Measurements from ENCODE around the gene SLC22A15.

SLC22A15 gene

GRCh38 chr1:115976062-115976920 is at the start of gene SLC22A15:
Gene SLC22A15, plus strand, starts transcription at chr1:115976513. Its CDS starts 115 bp downstream, at chr1:115976628.
- Histone ChIP-seq H3K36me3 (ENCODE audit: insufficient read depth, low read length) (no peaks in the 10 kb centered on the region), H3K9ac (ENCODE audit: insufficient read length) (no peak within 1 kb of the TSS), H3K4me3 (no peak within 1 kb of the TSS), H3K27ac (no peak within 1 kb of the TSS), H3K9me3 (ENCODE audit: low read depth, low read length) (no peaks in the 10 kb centered on the region)
- TF ChIP-seq EZH2 (IDR thresholded peaks at IDR 0.05) (no peak), POLR2AphosphoS5 (IDR thresholded peaks at IDR 0.05; ENCODE audit: borderline replicate concordance, low read depth, low read length) (no peak), FOXP2 (optimal IDR thresholded peaks at IDR 0.05; ENCODE audit: control extremely low read depth, extremely low read length, insufficient read depth) (no peak)
- no peak for DNase-seq (ENCODE audit: low read depth, low spot score)

GRCh38 chr1:115927971-115928370 is 48.3 kb upstream of the SLC22A15 start:
- Histone ChIP-seq H3K4me3 (no peak overlapping the region), H3K27ac (no peak overlapping the region), H3K9ac (ENCODE audit: insufficient read length) (no peak overlapping the region), H3K36me3 (ENCODE audit: insufficient read depth, low read length) (no peaks in the 10 kb centered on the region), H3K9me3 (ENCODE audit: low read depth, low read length) (no peaks in the 10 kb centered on the region; the same call in 1 of the 2 replicates)
- TF ChIP-seq FOXP2 (optimal IDR thresholded peaks at IDR 0.05; ENCODE audit: control extremely low read depth, extremely low read length, insufficient read depth) (no peak), POLR2AphosphoS5 (IDR thresholded peaks at IDR 0.05; ENCODE audit: borderline replicate concordance, low read depth, low read length) (no peak), EZH2 (IDR thresholded peaks at IDR 0.05) (no peak)
- DNase-seq (ENCODE audit: low read depth, low spot score): no peak

- DNase-seq (ENCODE audit: low read depth, low spot score): peak; percentile 52
- Histone ChIP-seq H3K9me3 (ENCODE audit: low read depth, low read length) (no peaks in the 10 kb centered on the region; the same call in 1 of the 2 replicates), H3K9ac (ENCODE audit: insufficient read length) (peak overlapping the region; percentile 64), H3K36me3 (ENCODE audit: insufficient read depth, low read length) (no peaks in the 10 kb centered on the region), H3K4me3 (peak overlapping the region; percentile 34), H3K27ac (peak overlapping the region; percentile 96)
- TF ChIP-seq POLR2AphosphoS5 (IDR thresholded peaks at IDR 0.05; ENCODE audit: borderline replicate concordance, low read depth, low read length) (no peak), FOXP2 (optimal IDR thresholded peaks at IDR 0.05; ENCODE audit: control extremely low read depth, extremely low read length, insufficient read depth) (no peak), EZH2 (IDR thresholded peaks at IDR 0.05) (no peak)
Observed at GRCh38 chr1:115929881-115930280, 46.4 kb upstream of the SLC22A15 start.

GRCh38 chr1:115933625-115934024 is 42.7 kb upstream of the SLC22A15 start:
- Histone ChIP-seq H3K9ac (ENCODE audit: insufficient read length) (no peak overlapping the region), H3K9me3 (ENCODE audit: low read depth, low read length) (no peaks in the 10 kb centered on the region; the same call in 1 of the 2 replicates), H3K4me3 (no peak overlapping the region), H3K36me3 (ENCODE audit: insufficient read depth, low read length) (no peaks in the 10 kb centered on the region), H3K27ac (no peak overlapping the region)
- no peak for DNase-seq (ENCODE audit: low read depth, low spot score)
- no peak for TF ChIP-seq EZH2 (IDR thresholded peaks at IDR 0.05)
- TF ChIP-seq FOXP2 (optimal IDR thresholded peaks at IDR 0.05; ENCODE audit: control extremely low read depth, extremely low read length, insufficient read depth): no peak
- TF ChIP-seq POLR2AphosphoS5 (IDR thresholded peaks at IDR 0.05; ENCODE audit: borderline replicate concordance, low read depth, low read length): no peak

GRCh38 chr1:115939455-115939854 is 36.9 kb upstream of the SLC22A15 start:
- Histone ChIP-seq H3K36me3 (ENCODE audit: insufficient read depth, low read length) (no peaks in the 10 kb centered on the region), H3K9me3 (ENCODE audit: low read depth, low read length) (no peaks in the 10 kb centered on the region), H3K27ac (no peak overlapping the region), H3K9ac (ENCODE audit: insufficient read length) (no peak overlapping the region), H3K4me3 (no peak overlapping the region)
- TF ChIP-seq POLR2AphosphoS5 (IDR thresholded peaks at IDR 0.05; ENCODE audit: borderline replicate concordance, low read depth, low read length) (no peak), EZH2 (IDR thresholded peaks at IDR 0.05) (no peak), FOXP2 (optimal IDR thresholded peaks at IDR 0.05; ENCODE audit: control extremely low read depth, extremely low read length, insufficient read depth) (no peak)
- DNase-seq (ENCODE audit: low read depth, low spot score): no peak

- Histone ChIP-seq H3K4me3 (no peak overlapping the region), H3K9me3 (ENCODE audit: low read depth, low read length) (no peaks in the 10 kb centered on the region), H3K9ac (ENCODE audit: insufficient read length) (no peak overlapping the region), H3K36me3 (ENCODE audit: insufficient read depth, low read length) (no peaks in the 10 kb centered on the region), H3K27ac (no peak overlapping the region)
- TF ChIP-seq POLR2AphosphoS5 (IDR thresholded peaks at IDR 0.05; ENCODE audit: borderline replicate concordance, low read depth, low read length) (no peak), EZH2 (IDR thresholded peaks at IDR 0.05) (no peak), FOXP2 (optimal IDR thresholded peaks at IDR 0.05; ENCODE audit: control extremely low read depth, extremely low read length, insufficient read depth) (no peak)
- no peak for DNase-seq (ENCODE audit: low read depth, low spot score)
Observed at GRCh38 chr1:115946116-115946515, 30.2 kb upstream of the SLC22A15 start.

GRCh38 chr1:115949156-115949555 is 27.2 kb upstream of the SLC22A15 start:
- Histone ChIP-seq H3K9me3 (ENCODE audit: low read depth, low read length) (no peaks in the 10 kb centered on the region), H3K9ac (ENCODE audit: insufficient read length) (no peak overlapping the region), H3K36me3 (ENCODE audit: insufficient read depth, low read length) (no peaks in the 10 kb centered on the region), H3K4me3 (no peak overlapping the region), H3K27ac (no peak overlapping the region)
- TF ChIP-seq FOXP2 (optimal IDR thresholded peaks at IDR 0.05; ENCODE audit: control extremely low read depth, extremely low read length, insufficient read depth) (no peak), EZH2 (IDR thresholded peaks at IDR 0.05) (no peak), POLR2AphosphoS5 (IDR thresholded peaks at IDR 0.05; ENCODE audit: borderline replicate concordance, low read depth, low read length) (no peak)
- DNase-seq (ENCODE audit: low read depth, low spot score): no peak

- H3K9me3 ChIP-seq (ENCODE audit: low read depth, low read length): no peaks in the 10 kb centered on the region
- no peak overlapping the region for H3K4me3 ChIP-seq
- no peak overlapping the region for H3K27ac ChIP-seq
- DNase-seq (ENCODE audit: low read depth, low spot score): no peak
- H3K9ac ChIP-seq (ENCODE audit: insufficient read length): no peak overlapping the region
- H3K36me3 ChIP-seq (ENCODE audit: insufficient read depth, low read length): no peaks in the 10 kb centered on the region
- TF ChIP-seq POLR2AphosphoS5 (IDR thresholded peaks at IDR 0.05; ENCODE audit: borderline replicate concordance, low read depth, low read length): no peak
- TF ChIP-seq EZH2 (IDR thresholded peaks at IDR 0.05): no peak
- no peak for TF ChIP-seq FOXP2 (optimal IDR thresholded peaks at IDR 0.05; ENCODE audit: control extremely low read depth, extremely low read length, insufficient read depth)
Observed at GRCh38 chr1:115951560-115951959, 24.8 kb upstream of the SLC22A15 start.
